HG02763 (cell line): Measurements from ENCODE around the gene BECN2.

ENCODE experiments used
- ATAC-seq: cut with Tn5 transposase; IDR thresholded peaks from one replicate; pipeline ENCODE4 v1.9.1; 2021; ENCODE audit warnings: mild to moderate bottlenecking, moderate library complexity; ENCODE audit not compliant: unreplicated experiment

BECN2 gene

GRCh38 chr1:241957692-241958494 is at the start of gene BECN2:
Gene BECN2, plus strand, starts transcription at chr1:241957767. Its CDS starts 0 bp downstream, at chr1:241957767.
- ATAC-seq = no peak

- no peak for ATAC-seq
These were observed 41.4 kb upstream of the BECN2 start for GRCh38 chr1:241916196-241916595.

- ATAC-seq = no peak
These were observed 40.1 kb upstream of the BECN2 start for GRCh38 chr1:241917487-241917886.

- no peak for ATAC-seq
These were observed 38.7 kb upstream of the BECN2 start for GRCh38 chr1:241918879-241919278.

- ATAC-seq = no peak
These were observed 33.3 kb upstream of the BECN2 start for GRCh38 chr1:241924080-241924808.

GRCh38 chr1:241926141-241926540 is 31.4 kb upstream of the BECN2 start:
- no peak for ATAC-seq

GRCh38 chr1:241927321-241927720 is 30.2 kb upstream of the BECN2 start:
- ATAC-seq = no peak

- ATAC-seq = no peak
These were observed 24.7 kb upstream of the BECN2 start for GRCh38 chr1:241932845-241933244.

GRCh38 chr1:241934201-241934848 is 23.2 kb upstream of the BECN2 start:
- ATAC-seq = no peak

GRCh38 chr1:241934866-241935265 is 22.7 kb upstream of the BECN2 start:
- no peak for ATAC-seq

GRCh38 chr1:241939798-241940197 is 17.8 kb upstream of the BECN2 start:
- ATAC-seq = no peak

GRCh38 chr1:241942738-241943137 is 14.8 kb upstream of the BECN2 start:
- no peak for ATAC-seq

GRCh38 chr1:241944300-241944699 is 13.3 kb upstream of the BECN2 start:
- ATAC-seq = no peak

- no peak for ATAC-seq
These were observed 10.2 kb upstream of the BECN2 start for GRCh38 chr1:241947354-241947753.

- ATAC-seq = no peak
These were observed 7.2 kb upstream of the BECN2 start for GRCh38 chr1:241950390-241950789.

- no peak for ATAC-seq
These were observed 4.6 kb downstream of the BECN2 start for GRCh38 chr1:241962153-241962552.

- no peak for ATAC-seq
These were observed 6.2 kb downstream of the BECN2 start for GRCh38 chr1:241963722-241964121.

GRCh38 chr1:241964550-241965282 is 7.1 kb downstream of the BECN2 start:
- no peak for ATAC-seq

GRCh38 chr1:241968611-241969010 is 11.0 kb downstream of the BECN2 start:
- ATAC-seq = no peak

GRCh38 chr1:241972703-241973369 is 15.3 kb downstream of the BECN2 start:
- no peak for ATAC-seq

- ATAC-seq = no peak
These were observed 18.7 kb downstream of the BECN2 start for GRCh38 chr1:241976229-241976628.
